GM18498 (cell line): ENCODE results near the gene PKMYT1.
A peak's percentile ranks its signal among the peaks of the same experiment; 100 is the strongest.

Experiments used
- ATAC-seq: cut with Tn5 transposase; IDR thresholded peaks from one replicate; pipeline ENCODE4 v1.9.1; 2021; ENCODE audit warnings: mild to moderate bottlenecking, moderate library complexity; ENCODE audit not compliant: unreplicated experiment

PKMYT1 gene

DNA sequence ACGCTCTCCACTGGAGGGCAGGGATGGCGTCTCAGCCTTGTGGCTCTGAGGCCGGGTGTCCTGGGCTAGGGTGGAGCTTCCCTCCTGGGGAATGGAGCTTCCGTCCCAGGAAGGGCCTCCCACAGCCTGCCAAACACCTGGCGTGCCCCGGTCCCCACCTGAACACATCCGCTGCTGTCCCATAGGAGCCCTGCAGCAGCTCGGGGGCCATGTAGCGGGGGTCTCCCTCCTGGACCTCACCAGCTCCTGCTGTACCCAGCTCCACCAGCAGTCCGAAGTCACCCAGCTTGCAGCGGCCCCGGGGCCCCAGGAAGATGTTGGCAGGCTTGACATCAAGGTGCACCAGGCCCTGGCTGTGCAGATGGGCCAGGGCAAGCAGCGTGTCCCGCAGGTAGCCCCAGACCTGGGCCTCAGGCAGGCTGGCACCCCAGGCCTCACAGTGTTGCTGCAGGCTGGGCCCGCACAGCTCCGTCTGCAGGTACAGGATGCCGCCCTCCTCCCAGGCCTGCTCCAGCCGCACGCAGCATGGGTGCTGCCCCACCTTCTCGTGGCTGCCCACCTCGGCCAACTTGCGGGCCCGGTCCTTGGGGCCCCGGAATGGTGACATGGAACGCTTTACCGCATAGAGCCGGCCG, 5.0 kb downstream of the PKMYT1 start:
- ATAC-seq = no peak

DNA sequence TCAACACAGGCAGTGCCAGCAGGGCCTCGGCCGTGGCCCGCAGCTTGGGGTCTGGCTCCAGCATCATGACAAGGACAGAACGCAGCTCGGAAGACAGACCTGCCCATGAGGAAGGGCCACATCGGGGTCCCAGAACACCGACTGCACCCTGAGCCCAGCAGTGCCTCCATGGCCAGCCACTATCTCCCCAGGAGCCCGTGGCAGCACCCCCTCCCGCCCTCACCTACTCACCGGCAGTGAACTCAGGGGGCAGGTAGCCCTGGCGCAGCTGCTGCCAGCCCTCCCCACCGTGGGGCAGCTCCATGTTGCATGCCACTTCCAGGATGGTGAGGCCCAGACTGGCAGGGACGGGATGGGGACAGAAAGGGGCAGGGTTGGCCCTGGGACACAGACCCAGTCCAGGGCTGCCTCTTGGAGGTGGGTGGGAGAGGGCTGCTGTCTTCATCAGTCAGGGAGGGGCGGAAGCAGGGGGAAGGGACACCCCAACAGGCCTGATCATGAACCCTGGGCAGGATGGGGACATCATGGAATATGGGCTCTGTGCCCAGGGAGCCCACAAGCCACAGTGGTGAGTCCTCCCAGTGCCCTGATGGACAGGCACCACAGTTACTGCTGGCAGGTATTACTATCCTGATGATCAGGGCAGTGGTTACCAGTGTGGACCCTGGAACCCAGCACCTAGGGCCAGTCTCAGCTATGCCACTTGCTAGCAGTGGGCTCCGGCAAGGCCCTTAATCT, 5.8 kb downstream of the PKMYT1 start:
- no peak for ATAC-seq

- ATAC-seq = no peak
These were observed 6.5 kb downstream of the PKMYT1 start for GRCh38 chr16:2973605-2974318.

- ATAC-seq = no peak
These were observed 7.2 kb downstream of the PKMYT1 start for GRCh38 chr16:2973093-2973492.

DNA sequence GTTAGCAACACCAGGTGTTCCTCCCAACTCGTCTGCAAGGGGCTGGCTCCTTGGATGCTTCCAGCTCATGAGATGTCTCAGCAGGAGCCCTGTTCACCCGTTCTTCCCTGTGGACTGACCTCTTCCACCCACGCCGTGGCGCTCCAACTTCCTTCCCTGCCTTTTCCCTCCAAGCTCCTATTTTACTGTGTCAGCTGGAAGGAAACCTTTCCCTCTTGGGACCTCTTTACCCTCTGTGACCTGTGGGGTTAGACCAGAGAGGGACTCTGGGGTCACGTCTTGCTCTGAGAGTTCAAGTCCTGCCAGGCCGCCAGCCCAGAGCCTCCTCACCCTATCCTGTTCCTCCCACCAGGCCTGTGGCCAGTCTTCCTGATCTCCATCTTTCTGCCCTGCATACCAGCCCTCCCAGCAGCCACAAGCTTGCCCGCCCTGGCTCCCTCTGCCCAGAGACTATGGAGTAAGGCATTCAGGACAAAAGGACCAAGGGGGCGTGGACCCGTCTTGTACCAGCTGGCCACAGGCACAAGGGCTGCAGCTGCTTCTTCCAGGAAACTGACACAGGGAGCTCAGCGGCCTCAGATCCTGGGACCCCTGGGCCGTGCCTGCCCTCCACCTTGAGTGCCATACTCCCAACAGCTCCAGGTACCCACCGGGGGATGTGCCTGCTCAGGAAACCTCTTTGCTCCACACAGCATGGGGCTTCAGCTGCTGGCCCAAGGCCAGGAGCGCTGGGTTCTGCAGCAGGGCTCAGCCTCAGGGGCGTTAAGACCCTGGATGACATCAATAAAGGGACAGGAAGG, 8.1 kb downstream of the PKMYT1 start:
- no peak for ATAC-seq

- no peak for ATAC-seq
These were observed 8.9 kb downstream of the PKMYT1 start for GRCh38 chr16:2971134-2971984.

GRCh38 chr16:2970563-2970962, 9.7 kb downstream of the PKMYT1 start:
- no peak for ATAC-seq

GRCh38 chr16:2969545-2970521, 10.4 kb downstream of the PKMYT1 start:
- peak; percentile 40 for ATAC-seq

- ATAC-seq = peak; percentile 78
These were observed 11.3 kb downstream of the PKMYT1 start, which contains the start of gene PAQR4 for GRCh38 chr16:2968738-2969544. Gene PAQR4 (plus strand): TSS chr16:2969348. CDS start chr16:2969675, 327 bp downstream.

DNA sequence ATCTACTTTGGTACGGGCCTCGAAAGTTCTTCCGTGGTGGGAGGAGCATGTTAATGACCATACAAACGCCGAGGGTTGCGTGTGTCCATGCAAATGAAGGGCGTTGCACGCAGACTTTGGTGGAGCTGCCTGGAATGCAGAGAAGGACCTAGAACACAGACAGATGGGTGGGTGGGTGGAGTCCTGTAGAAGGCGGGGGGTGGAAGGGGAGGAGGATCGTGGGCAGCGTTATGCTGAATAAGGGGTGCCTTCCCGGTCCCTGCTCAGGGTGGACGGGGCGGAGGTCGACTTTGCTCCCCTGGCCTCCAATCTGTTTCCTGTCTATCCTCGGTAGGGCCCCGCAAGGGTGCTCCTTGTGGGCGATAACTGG, 11.9 kb downstream of the PKMYT1 start:
- no peak for ATAC-seq

GRCh38 chr16:2967721-2968161, 12.5 kb downstream of the PKMYT1 start:
- no peak for ATAC-seq

- no peak for ATAC-seq
These were observed 13.0 kb downstream of the PKMYT1 start for GRCh38 chr16:2967211-2967631.

DNA sequence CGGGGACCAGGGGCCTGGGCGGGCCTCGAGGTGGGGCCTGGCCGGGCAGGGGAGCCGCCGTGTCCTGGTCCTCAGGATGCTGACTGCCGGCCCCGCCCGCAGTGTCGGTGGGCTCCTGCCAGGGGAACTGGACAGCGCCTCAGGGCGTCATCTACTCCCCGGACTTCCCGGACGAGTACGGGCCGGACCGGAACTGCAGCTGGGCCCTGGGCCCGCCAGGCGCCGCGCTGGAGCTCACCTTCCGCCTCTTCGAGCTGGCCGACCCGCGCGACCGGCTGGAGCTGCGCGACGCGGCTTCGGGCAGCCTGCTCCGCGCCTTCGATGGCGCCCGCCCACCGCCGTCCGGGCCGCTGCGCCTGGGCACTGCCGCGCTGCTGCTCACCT, 13.4 kb downstream of the PKMYT1 start:
- ATAC-seq = no peak

DNA sequence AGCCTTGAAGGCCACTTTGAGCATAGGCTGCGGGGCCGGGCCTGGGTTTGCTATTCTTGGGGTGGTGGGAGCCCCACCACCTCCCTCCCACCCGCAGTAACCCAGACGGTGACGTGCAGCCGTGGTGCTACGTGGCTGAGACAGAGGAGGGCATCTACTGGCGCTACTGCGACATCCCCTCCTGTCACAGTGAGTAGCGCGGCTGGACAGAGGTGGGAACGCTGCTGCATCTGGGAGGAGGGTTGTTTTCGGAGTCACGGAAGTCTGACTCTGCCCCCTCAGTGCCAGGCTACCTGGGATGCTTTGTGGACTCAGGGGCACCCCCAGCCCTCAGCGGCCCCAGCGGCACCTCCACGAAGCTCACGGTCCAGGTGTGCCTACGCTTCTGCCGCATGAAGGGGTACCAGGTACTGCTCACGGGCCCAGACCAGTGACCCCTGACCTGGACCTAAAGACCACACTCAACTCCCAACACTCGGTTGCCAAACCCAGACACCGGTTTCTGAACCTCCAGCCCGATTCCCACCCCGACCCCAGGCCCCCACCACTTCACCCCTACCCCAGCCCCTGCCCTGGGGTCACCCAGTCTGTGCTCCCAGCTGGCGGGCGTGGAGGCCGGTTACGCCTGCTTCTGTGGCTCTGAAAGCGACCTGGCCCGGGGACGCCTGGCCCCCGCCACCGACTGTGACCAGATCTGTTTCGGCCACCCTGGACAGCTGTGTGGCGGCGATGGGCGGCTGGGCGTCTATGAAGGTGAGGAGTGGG, 14.0 kb downstream of the PKMYT1 start:
- no peak for ATAC-seq

DNA sequence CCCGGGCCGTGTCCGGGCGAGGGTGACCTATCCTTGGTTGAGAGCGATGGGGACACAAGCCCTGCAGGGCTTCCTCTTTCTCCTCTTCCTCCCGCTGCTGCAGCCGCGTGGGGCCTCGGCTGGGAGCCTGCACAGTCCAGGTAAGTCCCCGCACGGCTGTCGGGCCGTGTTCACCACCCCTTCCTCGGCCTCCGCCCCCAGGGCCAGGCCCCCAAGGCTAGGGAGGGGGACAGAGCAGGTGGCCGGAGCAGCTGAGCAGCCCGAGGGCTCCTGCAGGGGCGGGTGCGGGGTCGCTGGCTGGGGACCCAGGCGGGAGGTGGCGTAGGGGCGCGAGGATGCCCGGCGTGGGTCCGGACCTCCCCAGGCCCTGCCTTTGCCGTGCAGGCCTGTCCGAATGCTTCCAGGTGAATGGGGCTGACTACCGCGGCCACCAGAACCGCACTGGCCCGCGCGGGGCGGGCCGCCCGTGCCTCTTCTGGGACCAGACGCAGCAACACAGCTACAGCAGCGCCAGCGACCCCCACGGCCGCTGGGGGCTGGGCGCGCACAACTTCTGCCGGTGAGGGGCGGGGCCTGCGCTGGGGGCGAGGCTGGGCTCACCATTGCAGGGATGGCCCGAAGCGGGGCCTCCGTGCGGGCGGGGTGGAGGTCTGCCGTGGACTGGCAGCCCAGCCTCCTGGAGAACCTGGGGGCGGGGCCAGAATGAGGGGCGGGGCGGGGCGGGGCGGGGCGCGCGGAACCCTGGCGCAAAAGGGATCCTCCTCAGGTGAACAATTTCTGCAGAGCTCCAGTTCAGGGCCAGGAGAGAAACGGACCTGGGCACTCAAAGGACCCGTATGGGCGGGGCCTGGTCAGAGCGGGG, 15.5 kb downstream of the PKMYT1 start:
- ATAC-seq = no peak

GRCh38 chr16:2963723-2964474, 16.3 kb downstream of the PKMYT1 start, which contains the start of gene KREMEN2:
Gene KREMEN2 (plus strand): TSS chr16:2964275. CDS start chr16:2964521, 246 bp downstream.
- no peak for ATAC-seq
